Activated naive CD4-positive, alpha-beta T cell treated with anti-CD3 and anti-CD28 coated beads, Interleukin-2, amount 10 ng/mL, durations not matched to agents 7 days and 5 days (primary cell): ENCODE results near the gene TLNRD1.

Experiments
- CTCF ChIA-PET: fragments of 350-600 bp; sonication (Branson Sonifier 250); formaldehyde crosslinking; loops from one replicate; lab custom pipeline; 2021; ENCODE audit warnings: antibody characterized with exemption; lab: Charles Lee
- DNase-seq: peaks from one replicate; pipeline ENCODE4 v3.0.0-alpha.2; 2020
- H3K27ac Mint-ChIP-seq: one replicate; pipeline ENCODE4 v1.8.0; 2021; ENCODE audit warnings: mild to moderate bottlenecking, moderate library complexity, mixed read lengths
- H3K27me3 Mint-ChIP-seq: one replicate; pipeline ENCODE4 v1.8.0; 2021; ENCODE audit warnings: mild to moderate bottlenecking, mixed read lengths
- H3K36me3 Mint-ChIP-seq: one replicate; pipeline ENCODE4 v1.8.0; 2021; ENCODE audit warnings: mixed read lengths
- H3K4me1 Mint-ChIP-seq: one replicate; pipeline ENCODE4 v1.8.0; 2021; ENCODE audit warnings: mixed read lengths
- H3K4me3 Mint-ChIP-seq: one replicate; pipeline ENCODE4 v1.8.0; 2021; ENCODE audit warnings: mild to moderate bottlenecking, moderate library complexity, mixed read lengths
- H3K9me3 Mint-ChIP-seq: one replicate; pipeline ENCODE4 v1.8.0; 2021; ENCODE audit warnings: mixed read lengths

The TLNRD1 gene

DNA sequence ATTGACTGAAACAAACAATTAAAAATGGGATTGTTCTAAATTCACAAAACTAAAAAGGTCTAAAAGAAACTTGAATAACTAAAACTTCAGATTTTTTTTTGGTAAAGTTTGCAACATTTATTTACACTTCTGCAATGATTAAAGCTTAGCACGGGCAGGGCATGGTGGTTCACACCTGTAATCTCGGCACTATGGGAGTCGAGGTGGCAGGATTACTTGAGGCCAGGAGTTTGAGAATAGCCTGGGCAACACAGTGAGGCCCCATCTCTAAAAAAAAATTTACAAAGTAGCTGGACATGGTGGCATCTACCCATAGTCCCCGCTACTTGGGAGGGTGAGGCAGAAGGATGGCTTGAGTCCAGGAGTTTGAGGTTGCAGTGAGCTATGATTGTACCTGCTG lies 31.6 kb downstream of the TLNRD1 start:
- H3K9me3 Mint-ChIP-seq, result peaks cover 11% of the 10 kb centered on the region
- no peak overlapping the region for H3K27ac Mint-ChIP-seq
- CTCF ChIA-PET, result no interaction called here
- no peak for DNase-seq
- peaks cover 7% of the 10 kb centered on the region for H3K27me3 Mint-ChIP-seq
- peaks cover 13% of the 10 kb centered on the region for H3K4me1 Mint-ChIP-seq
- peaks cover 4% of the 10 kb centered on the region for H3K36me3 Mint-ChIP-seq
- no peak overlapping the region for H3K4me3 Mint-ChIP-seq

GRCh38 chr15:81032818-81033217 lies 32.1 kb downstream of the TLNRD1 start:
- DNase-seq, result no peak
- CTCF ChIA-PET, result no interaction called here
- Mint-ChIP-seq H3K36me3 (peaks cover 4% of the 10 kb centered on the region), H3K27me3 (peaks cover 7% of the 10 kb centered on the region), H3K4me1 (peaks cover 13% of the 10 kb centered on the region), H3K9me3 (peaks cover 11% of the 10 kb centered on the region), H3K4me3 (no peak overlapping the region), H3K27ac (no peak overlapping the region)

- Mint-ChIP-seq H3K9me3 (peaks cover 11% of the 10 kb centered on the region), H3K27ac (no peak overlapping the region), H3K4me1 (peaks cover 15% of the 10 kb centered on the region), H3K36me3 (peaks cover 4% of the 10 kb centered on the region), H3K4me3 (no peak overlapping the region), H3K27me3 (peaks cover 7% of the 10 kb centered on the region)
- no peak for DNase-seq
- CTCF ChIA-PET, result no interaction called here
These were observed 32.8 kb downstream of the TLNRD1 start for GRCh38 chr15:81033508-81033907.

GRCh38 chr15:81037952-81038743 lies 37.4 kb downstream of the TLNRD1 start:
- H3K9me3 Mint-ChIP-seq, result no peaks in the 10 kb centered on the region
- peaks cover 19% of the 10 kb centered on the region for H3K4me1 Mint-ChIP-seq
- H3K4me3 Mint-ChIP-seq, result no peak overlapping the region
- no peak for DNase-seq
- H3K27ac Mint-ChIP-seq, result no peak overlapping the region
- no peaks in the 10 kb centered on the region for H3K27me3 Mint-ChIP-seq
- H3K36me3 Mint-ChIP-seq, result no peaks in the 10 kb centered on the region
- CTCF ChIA-PET, result interaction anchor here (0.6 to 1.8 kb wide), 2 partner anchors 59 to 228 kb away, joined by 3 to 9 read pairs; no protein-coding TSS in a partner anchor

DNA sequence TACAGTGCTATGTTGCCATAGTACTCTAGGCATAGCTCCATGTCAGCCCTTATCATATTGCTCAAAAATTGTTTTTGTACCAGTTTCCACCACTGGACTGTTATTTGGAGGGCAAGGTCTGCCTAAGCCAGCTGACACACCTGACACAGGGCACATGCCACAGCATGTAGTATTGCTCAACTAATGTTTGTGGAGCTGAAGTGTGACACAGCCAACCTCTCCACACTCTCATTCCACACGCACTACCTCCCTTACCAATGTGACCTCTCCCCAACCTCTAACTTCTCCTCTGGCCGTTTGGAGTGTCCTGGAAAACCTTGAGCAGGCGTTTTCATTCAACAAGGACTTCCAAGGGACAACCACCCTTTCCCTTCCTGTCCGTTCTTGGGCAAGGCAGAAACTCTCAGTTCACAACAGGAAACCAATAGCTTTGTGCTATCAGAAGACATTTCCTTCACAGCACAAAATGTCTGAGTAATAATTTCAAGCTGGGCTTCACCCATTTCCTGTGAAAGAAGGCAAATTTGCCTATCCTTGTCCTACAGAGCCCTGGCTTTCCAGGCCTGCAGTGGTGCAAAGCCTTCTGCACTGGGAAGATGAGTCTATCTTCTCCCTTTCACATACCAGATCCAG lies 38.4 kb downstream of the TLNRD1 start:
- no peaks in the 10 kb centered on the region for H3K27me3 Mint-ChIP-seq
- no peak overlapping the region for H3K4me3 Mint-ChIP-seq
- DNase-seq, result no peak
- CTCF ChIA-PET, result interaction anchor here (1.8 kb wide), 1 partner anchor 227 kb away, joined by 9 read pairs; no protein-coding TSS in a partner anchor
- H3K27ac Mint-ChIP-seq, result peak overlapping the region; percentile 85
- H3K36me3 Mint-ChIP-seq, result no peaks in the 10 kb centered on the region
- peaks cover 18% of the 10 kb centered on the region for H3K4me1 Mint-ChIP-seq
- no peaks in the 10 kb centered on the region for H3K9me3 Mint-ChIP-seq

GRCh38 chr15:81040757-81041156 lies 40.0 kb downstream of the TLNRD1 start:
- no peaks in the 10 kb centered on the region for H3K9me3 Mint-ChIP-seq
- H3K36me3 Mint-ChIP-seq, result no peaks in the 10 kb centered on the region
- no peak overlapping the region for H3K27ac Mint-ChIP-seq
- CTCF ChIA-PET, result no interaction called here
- peaks cover 18% of the 10 kb centered on the region for H3K4me1 Mint-ChIP-seq
- H3K4me3 Mint-ChIP-seq, result no peak overlapping the region
- no peaks in the 10 kb centered on the region for H3K27me3 Mint-ChIP-seq
- no peak for DNase-seq

- no peaks in the 10 kb centered on the region for H3K36me3 Mint-ChIP-seq
- CTCF ChIA-PET, result no interaction called here
- no peaks in the 10 kb centered on the region for H3K27me3 Mint-ChIP-seq
- H3K9me3 Mint-ChIP-seq, result peaks cover 2% of the 10 kb centered on the region
- peaks cover 16% of the 10 kb centered on the region for H3K4me1 Mint-ChIP-seq
- H3K27ac Mint-ChIP-seq, result no peak overlapping the region
- H3K4me3 Mint-ChIP-seq, result no peak overlapping the region
- DNase-seq, result no peak
These were observed 42.7 kb downstream of the TLNRD1 start for GRCh38 chr15:81043281-81043934.

DNA sequence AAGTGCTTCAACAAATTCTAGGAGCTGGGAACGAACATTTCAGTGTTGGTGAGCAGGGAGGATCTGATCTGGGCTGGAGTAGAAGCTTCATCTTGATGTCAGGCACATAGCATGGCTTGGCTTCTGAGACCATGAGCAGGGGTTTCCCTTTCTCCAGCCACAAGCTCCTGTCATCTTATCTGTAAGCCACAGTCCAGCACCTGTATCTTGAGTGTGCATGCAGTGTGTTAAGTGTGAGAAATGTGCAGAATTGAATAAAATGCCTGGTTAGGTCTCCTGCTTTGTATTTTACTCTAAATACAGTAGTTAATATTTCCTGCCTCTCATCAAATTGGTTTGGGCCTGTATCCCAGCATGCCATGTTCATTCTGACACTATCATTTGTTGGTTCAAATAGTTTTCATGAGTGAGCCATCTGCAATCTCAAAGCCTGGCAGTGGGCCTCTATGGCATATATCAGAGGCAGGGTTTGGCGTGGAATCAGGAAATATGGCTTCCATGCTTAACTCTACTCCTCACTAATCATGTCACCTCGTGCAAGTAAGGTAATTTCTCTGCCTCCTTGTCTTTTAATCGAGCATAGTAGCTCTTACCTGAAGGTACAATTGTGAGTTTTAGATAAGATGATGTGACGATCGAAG lies 43.3 kb downstream of the TLNRD1 start:
- peaks cover 2% of the 10 kb centered on the region for H3K9me3 Mint-ChIP-seq
- no peak for DNase-seq
- no peak overlapping the region for H3K27ac Mint-ChIP-seq
- H3K4me3 Mint-ChIP-seq, result no peak overlapping the region
- no peaks in the 10 kb centered on the region for H3K36me3 Mint-ChIP-seq
- CTCF ChIA-PET, result no interaction called here
- H3K4me1 Mint-ChIP-seq, result peaks cover 11% of the 10 kb centered on the region
- H3K27me3 Mint-ChIP-seq, result no peaks in the 10 kb centered on the region

DNA sequence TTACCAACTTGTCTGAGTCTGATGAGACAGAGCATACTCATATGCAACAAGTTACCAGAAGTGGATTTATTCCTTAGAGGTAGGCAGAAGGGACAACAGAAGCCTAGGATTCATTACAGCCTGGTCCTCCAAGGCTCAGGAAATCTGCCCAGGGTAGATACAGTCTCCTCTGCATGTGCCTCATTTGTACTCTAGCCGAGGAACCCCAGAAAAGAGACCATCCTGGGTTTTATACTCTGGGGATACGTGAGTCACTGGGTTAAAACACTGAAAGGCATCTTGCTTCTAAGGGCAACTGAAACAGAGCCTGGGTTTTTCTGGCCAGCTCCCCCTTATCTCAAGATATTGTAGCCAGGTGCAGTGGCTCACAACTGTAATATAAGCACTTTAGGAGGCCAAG lies 45.6 kb downstream of the TLNRD1 start:
- H3K36me3 Mint-ChIP-seq, result no peaks in the 10 kb centered on the region
- CTCF ChIA-PET, result interaction anchor here (0.6 to 2.3 kb wide), 2 partner anchors 33 to 220 kb away, joined by 3 to 8 read pairs; no protein-coding TSS in a partner anchor
- no peaks in the 10 kb centered on the region for H3K27me3 Mint-ChIP-seq
- peaks cover 2% of the 10 kb centered on the region for H3K4me1 Mint-ChIP-seq
- no peak overlapping the region for H3K4me3 Mint-ChIP-seq
- peaks cover 2% of the 10 kb centered on the region for H3K9me3 Mint-ChIP-seq
- no peak overlapping the region for H3K27ac Mint-ChIP-seq
- DNase-seq, result no peak

- CTCF ChIA-PET, result interaction anchor here (2.3 kb wide), 1 partner anchor 218 kb away, joined by 8 read pairs; no protein-coding TSS in a partner anchor
- Mint-ChIP-seq H3K4me3 (no peak overlapping the region), H3K9me3 (peaks cover 2% of the 10 kb centered on the region), H3K27ac (no peak overlapping the region), H3K27me3 (no peaks in the 10 kb centered on the region), H3K36me3 (no peaks in the 10 kb centered on the region), H3K4me1 (peaks cover 15% of the 10 kb centered on the region)
- DNase-seq, result no peak
These were observed 47.2 kb downstream of the TLNRD1 start for GRCh38 chr15:81047928-81048327.

DNA sequence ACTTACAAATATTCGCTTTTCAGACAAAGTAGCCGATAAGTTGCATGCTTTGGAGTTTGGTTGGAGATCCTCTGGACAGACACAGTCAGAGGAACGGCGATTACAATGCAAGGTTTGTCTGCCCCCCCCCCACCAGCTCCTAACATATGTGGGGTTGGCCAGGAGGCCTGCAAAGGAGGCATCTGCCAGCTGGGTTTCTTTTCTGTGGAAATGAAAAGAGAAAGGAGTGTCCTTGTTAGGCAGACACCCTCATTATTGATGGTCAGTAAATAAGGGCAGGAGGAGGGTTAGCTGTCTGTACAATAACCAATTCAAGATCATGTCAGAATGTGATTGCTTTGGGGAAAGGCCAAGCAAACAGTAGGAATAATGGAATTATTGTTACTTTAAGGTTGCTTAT lies 49.1 kb downstream of the TLNRD1 start:
- H3K27ac Mint-ChIP-seq, result no peak overlapping the region
- no peak overlapping the region for H3K4me3 Mint-ChIP-seq
- H3K9me3 Mint-ChIP-seq, result peaks cover 2% of the 10 kb centered on the region
- H3K4me1 Mint-ChIP-seq, result peaks cover 15% of the 10 kb centered on the region
- H3K27me3 Mint-ChIP-seq, result no peaks in the 10 kb centered on the region
- no peak for DNase-seq
- no peaks in the 10 kb centered on the region for H3K36me3 Mint-ChIP-seq
- CTCF ChIA-PET, result no interaction called here

GRCh38 chr15:81050259-81050658 lies 49.5 kb downstream of the TLNRD1 start:
- peak overlapping the region; percentile 24 for H3K27ac Mint-ChIP-seq
- peaks cover 2% of the 10 kb centered on the region for H3K9me3 Mint-ChIP-seq
- H3K36me3 Mint-ChIP-seq, result no peaks in the 10 kb centered on the region
- peaks cover 15% of the 10 kb centered on the region for H3K4me1 Mint-ChIP-seq
- no peak overlapping the region for H3K4me3 Mint-ChIP-seq
- H3K27me3 Mint-ChIP-seq, result no peaks in the 10 kb centered on the region
- no peak for DNase-seq
- CTCF ChIA-PET, result no interaction called here

DNA sequence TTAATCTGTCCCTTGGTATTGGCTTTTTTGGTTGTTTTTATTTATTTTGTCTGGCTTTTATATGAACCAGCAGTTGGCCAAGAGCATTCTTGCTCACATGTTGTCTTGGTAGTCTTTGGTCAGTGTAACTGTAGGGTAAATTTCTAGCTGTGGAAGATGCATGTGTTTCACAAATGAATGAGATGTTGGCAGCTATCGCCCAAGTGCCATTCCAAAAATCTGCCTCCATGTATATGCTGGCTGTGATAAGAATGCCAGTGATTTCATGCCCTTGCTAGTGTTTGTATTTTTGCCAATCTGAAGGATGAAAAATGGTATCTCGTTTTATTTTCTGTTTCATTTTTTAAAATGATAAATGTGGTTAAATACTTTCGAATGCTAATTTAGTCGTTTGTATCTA lies 50.1 kb downstream of the TLNRD1 start:
- no peaks in the 10 kb centered on the region for H3K36me3 Mint-ChIP-seq
- CTCF ChIA-PET, result no interaction called here
- no peaks in the 10 kb centered on the region for H3K27me3 Mint-ChIP-seq
- H3K9me3 Mint-ChIP-seq, result peaks cover 2% of the 10 kb centered on the region
- H3K4me1 Mint-ChIP-seq, result peaks cover 15% of the 10 kb centered on the region
- no peak overlapping the region for H3K4me3 Mint-ChIP-seq
- no peak overlapping the region for H3K27ac Mint-ChIP-seq
- no peak for DNase-seq

- no peaks in the 10 kb centered on the region for H3K36me3 Mint-ChIP-seq
- no peaks in the 10 kb centered on the region for H3K27me3 Mint-ChIP-seq
- no peak overlapping the region for H3K4me3 Mint-ChIP-seq
- DNase-seq, result no peak
- peaks cover 15% of the 10 kb centered on the region for H3K4me1 Mint-ChIP-seq
- no peaks in the 10 kb centered on the region for H3K9me3 Mint-ChIP-seq
- no peak overlapping the region for H3K27ac Mint-ChIP-seq
- CTCF ChIA-PET, result no interaction called here
These were observed 51.3 kb downstream of the TLNRD1 start for GRCh38 chr15:81052046-81052445.
